Measurements from ENCODE around the gene UCN3. TPM values are rescaled to one million over a fixed set of nuclear protein-coding genes. Genes with fewer than 3 reads are reported as not detected.

UCN3 gene
- total RNA-seq, 4 donors from 2014 or later, result not detected

- intact Hi-C loops (cut with DNase I; ENCODE audit: low total_unique reads), result no loop called here
- 73 to 78% methylated on average over 6 of the region's 6 CpGs for WGBS, 2 donors
- no peak overlapping the region for H3K4me3 ChIP-seq (ENCODE audit: low read depth, poor library complexity, severe bottlenecking)
- TF ChIP-seq POLR2A (IDR thresholded peaks at IDR 0.05) (no peak), CTCF (IDR thresholded peaks at IDR 0.05) (no peak)
- DNase-seq (ENCODE audit: low spot score in 2 of 2), result no peak
These were observed 39.7 kb upstream of the UCN3 start for GRCh38 chr10:5325076-5325475.

- WGBS, 2 donors, result 69 to 85% methylated on average over 5 of the region's 5 CpGs
- intact Hi-C loops (cut with DNase I; ENCODE audit: low total_unique reads), result no loop called here
- no peak for TF ChIP-seq CTCF (IDR thresholded peaks at IDR 0.05)
- TF ChIP-seq POLR2A (IDR thresholded peaks at IDR 0.05), result no peak
- no peak overlapping the region for H3K4me3 ChIP-seq (ENCODE audit: low read depth, poor library complexity, severe bottlenecking)
- no peak for DNase-seq (ENCODE audit: low spot score in 2 of 2)
These were observed 30.4 kb upstream of the UCN3 start for GRCh38 chr10:5334196-5334880.

GRCh38 chr10:5338010-5338409 is 26.8 kb upstream of the UCN3 start:
- DNase-seq (ENCODE audit: low spot score in 2 of 2), result no peak
- H3K4me3 ChIP-seq (ENCODE audit: low read depth, poor library complexity, severe bottlenecking), result no peak overlapping the region
- TF ChIP-seq POLR2A (IDR thresholded peaks at IDR 0.05) (no peak), CTCF (IDR thresholded peaks at IDR 0.05) (peak in 1 of 3 donors; percentile 11)
- intact Hi-C loops (cut with DNase I; ENCODE audit: low total_unique reads), result no loop called here

GRCh38 chr10:5343092-5343491 is 21.7 kb upstream of the UCN3 start:
- DNase-seq (ENCODE audit: low spot score in 2 of 2), result no peak
- no peak for TF ChIP-seq POLR2A (IDR thresholded peaks at IDR 0.05)
- no peak for TF ChIP-seq CTCF (IDR thresholded peaks at IDR 0.05)
- H3K4me3 ChIP-seq (ENCODE audit: low read depth, poor library complexity, severe bottlenecking), result no peak overlapping the region
- WGBS, 2 donors, result 88 to 89% methylated on average over 3 of the region's 3 CpGs
- intact Hi-C loops (cut with DNase I; ENCODE audit: low total_unique reads), result no loop called here

GRCh38 chr10:5343561-5343960 is 21.2 kb upstream of the UCN3 start:
- TF ChIP-seq POLR2A (IDR thresholded peaks at IDR 0.05) (no peak), CTCF (IDR thresholded peaks at IDR 0.05) (no peak)
- 68 to 76% methylated on average over 4 of the region's 4 CpGs for WGBS, 2 donors
- intact Hi-C loops (cut with DNase I; ENCODE audit: low total_unique reads), result no loop called here
- DNase-seq (ENCODE audit: low spot score in 2 of 2), result no peak
- no peak overlapping the region for H3K4me3 ChIP-seq (ENCODE audit: low read depth, poor library complexity, severe bottlenecking)

- TF ChIP-seq CTCF (IDR thresholded peaks at IDR 0.05), result no peak
- no peak for TF ChIP-seq POLR2A (IDR thresholded peaks at IDR 0.05)
- WGBS, 2 donors, result 70 to 88% methylated on average over 4 of the region's 4 CpGs
- H3K4me3 ChIP-seq (ENCODE audit: low read depth, poor library complexity, severe bottlenecking), result no peak overlapping the region
- no peak for DNase-seq (ENCODE audit: low spot score in 2 of 2)
- intact Hi-C loops (cut with DNase I; ENCODE audit: low total_unique reads), result no loop called here
These were observed 20.8 kb upstream of the UCN3 start for GRCh38 chr10:5343979-5344378.

Measured in lower leg skin (tissue), 4 donors.